ENCODE results near the gene GPR55.

GPR55 gene

DNA sequence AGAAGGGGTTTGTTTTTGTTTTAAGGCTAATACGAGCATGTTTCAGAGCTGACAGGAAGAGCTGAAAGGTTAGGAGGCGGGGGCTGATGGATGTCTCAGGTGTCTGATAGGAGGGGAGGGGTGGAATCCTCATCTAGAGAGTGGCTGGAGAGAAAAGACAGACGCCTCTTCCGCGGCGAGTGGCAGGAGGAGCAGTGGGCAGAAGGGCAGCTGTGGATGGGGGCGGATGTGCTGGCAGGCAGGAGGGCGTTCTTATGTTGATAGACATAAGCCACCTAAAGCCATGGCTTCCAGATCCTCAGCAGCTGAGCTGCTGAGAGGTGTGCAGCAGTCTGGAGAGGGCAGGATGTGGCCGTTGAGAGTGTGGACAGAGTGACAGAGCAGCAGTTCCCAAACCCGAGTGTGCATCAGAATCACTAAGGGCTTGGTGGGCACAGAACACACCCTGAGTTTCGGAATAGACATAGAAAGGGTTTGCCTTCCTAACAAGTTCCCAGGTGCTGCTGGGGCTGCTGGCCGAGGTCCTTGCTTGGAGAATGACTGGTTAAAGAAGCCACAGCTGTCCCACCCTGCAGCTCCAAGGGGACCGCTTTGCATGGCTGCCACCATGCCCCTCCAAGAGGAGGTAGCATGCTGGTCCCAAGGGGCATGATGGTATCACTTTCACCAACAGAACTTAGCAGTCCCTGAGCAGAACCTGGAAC lies 63.3 kb downstream of the GPR55 start:
- H3K27ac ChIP-seq = no peak overlapping the region

More for the DNA sequence above, 63.3 kb downstream of the GPR55 start:
- no peak for TF ChIP-seq ZFX (IDR thresholded peaks at IDR 0.05; ENCODE audit: borderline replicate concordance)
- TF ChIP-seq CTCF (IDR thresholded peaks at IDR 0.05) = no peak

Data from 22Rv1 (cell line).